ENCODE measurements around the gene RUNX3. TPM values are rescaled to one million over a fixed set of nuclear protein-coding genes. Genes with fewer than 3 reads are reported as not detected.

The RUNX3 gene
- total and polyA plus RNA-seq, 2 donors (not counting 1 experiment from before 2014, with no cell fraction given): 86.0 to 127 TPM

GRCh38 chr1:24940231-24940630 is 10.2 kb upstream of the RUNX3 start:
- H3K4me3 ChIP-seq (ENCODE audit: control extremely low read depth in 1 of 5, extremely low read depth in 1 of 5, insufficient read depth in 1 of 5, low read depth in 2 of 5, low read length in 4 of 5): no peak overlapping the region
- Mint-ChIP-seq H3K27ac (no peak overlapping the region), H3K4me1 (peaks cover 13% of the 10 kb centered on the region), H3K27me3 (no peaks in the 10 kb centered on the region), H3K4me3 (no peak overlapping the region), H3K9me3 (ENCODE audit: insufficient read depth) (no peaks in the 10 kb centered on the region)
- no peak overlapping the region for H3K27ac ChIP-seq (ENCODE audit: low read length in 2 of 2)
- ATAC-seq (ENCODE audit: low read depth) (no peak), DNase-seq (no peak)
- H3K4me2 ChIP-seq (replicated peaks; ENCODE audit: low read depth, low read length, poor library complexity, severe bottlenecking): no peak overlapping the region
- no peaks in the 10 kb centered on the region for H4K20me1 ChIP-seq (ENCODE audit: control insufficient read depth, insufficient read depth, low read length, poor library complexity, severe bottlenecking)
- no peaks in the 10 kb centered on the region for H3K9me3 ChIP-seq (ENCODE audit: control extremely low read depth in 1 of 3, control insufficient read depth in 2 of 3, insufficient read depth in 1 of 3, low read length in 2 of 3)
- no peaks in the 10 kb centered on the region for H3K79me2 ChIP-seq (ENCODE audit: control insufficient read depth, insufficient read depth, low read length)
- ChIA-PET POLR2A (interaction anchor here (0.8 to 1.3 kb wide), 2 partner anchors 10 to 92 kb away, joined by 3 read pairs; partner anchors contain the start of gene RUNX3), CTCF (interaction anchor here (0.6 to 2.7 kb wide), 5 partner anchors 10 to 97 kb away, joined by 3 to 9 read pairs (median 5); partner anchors contain the start of gene RUNX3)
- H3K4me1 ChIP-seq (ENCODE audit: control insufficient read depth in 2 of 2, insufficient read depth in 2 of 2, low read length in 2 of 2): peaks cover 1 to 16% of the 10 kb centered on the region in 2 donors
- H3K36me3 ChIP-seq (replicated peaks in 1 of 2; ENCODE audit: control extremely low read depth in 1 of 2, control insufficient read depth in 1 of 2, extremely low read depth in 1 of 2, insufficient read depth in 2 of 2, low read length in 1 of 2): peaks cover 0 to 2% of the 10 kb centered on the region in 2 experiments
- no peak overlapping the region for H3K9ac ChIP-seq (ENCODE audit: low read length)
- 99% methylated on average over 5 of the region's 7 CpGs for WGBS (ENCODE audit: insufficient coverage)
- intact Hi-C loops (cut with micrococcal nuclease): no loop called here
- H2AFZ ChIP-seq (ENCODE audit: insufficient read depth, low read depth, low read length, poor library complexity, severe bottlenecking): no peak overlapping the region
- no peak for TF ChIP-seq CTCF (IDR thresholded peaks at IDR 0.05)
- no peak for TF ChIP-seq EZH2 (IDR thresholded peaks at IDR 0.05; ENCODE audit: borderline replicate concordance, insufficient read depth, low read depth, low read length, poor library complexity, severe bottlenecking)
- H3K27me3 ChIP-seq (replicated peaks in 1 of 4; ENCODE audit: control extremely low read depth in 1 of 4, control insufficient read depth in 3 of 4, insufficient read depth in 4 of 4, low read length in 3 of 4): no peaks in the 10 kb centered on the region

GRCh38 chr1:24939675-24940193 is 9.7 kb upstream of the RUNX3 start:
- no peaks in the 10 kb centered on the region for H3K27me3 ChIP-seq (replicated peaks in 1 of 4; ENCODE audit: control extremely low read depth in 1 of 4, control insufficient read depth in 3 of 4, insufficient read depth in 4 of 4, low read length in 3 of 4)
- TF ChIP-seq EZH2 (IDR thresholded peaks at IDR 0.05; ENCODE audit: borderline replicate concordance, insufficient read depth, low read depth, low read length, poor library complexity, severe bottlenecking): no peak
- no peak for TF ChIP-seq CTCF (IDR thresholded peaks at IDR 0.05)
- no peak overlapping the region for H3K27ac Mint-ChIP-seq

More at GRCh38 chr1:24939675-24940193, 9.7 kb upstream of the RUNX3 start:
- no peaks in the 10 kb centered on the region for H4K20me1 ChIP-seq (ENCODE audit: control insufficient read depth, insufficient read depth, low read length, poor library complexity, severe bottlenecking)
- no peak overlapping the region for H3K4me3 ChIP-seq (ENCODE audit: control extremely low read depth in 1 of 5, extremely low read depth in 1 of 5, insufficient read depth in 1 of 5, low read depth in 2 of 5, low read length in 4 of 5)
- H3K4me3 Mint-ChIP-seq: no peak overlapping the region
- H3K9ac ChIP-seq (ENCODE audit: low read length): no peak overlapping the region
- H3K79me2 ChIP-seq (ENCODE audit: control insufficient read depth, insufficient read depth, low read length): no peaks in the 10 kb centered on the region
- CTCF ChIA-PET: interaction anchor here (0.6 to 2.7 kb wide), 5 partner anchors 9 to 98 kb away, joined by 3 to 9 read pairs (median 5); partner anchors contain the start of gene RUNX3
- no peaks in the 10 kb centered on the region for H3K9me3 ChIP-seq (ENCODE audit: control extremely low read depth in 1 of 3, control insufficient read depth in 2 of 3, insufficient read depth in 1 of 3, low read length in 2 of 3)
- ATAC-seq (ENCODE audit: low read depth): no peak
- H3K36me3 ChIP-seq (replicated peaks in 1 of 2; ENCODE audit: control extremely low read depth in 1 of 2, control insufficient read depth in 1 of 2, extremely low read depth in 1 of 2, insufficient read depth in 2 of 2, low read length in 1 of 2): peaks cover 0 to 2% of the 10 kb centered on the region in 2 experiments
- H3K4me1 Mint-ChIP-seq: peaks cover 17% of the 10 kb centered on the region
- no peak overlapping the region for H3K4me2 ChIP-seq (replicated peaks; ENCODE audit: low read depth, low read length, poor library complexity, severe bottlenecking)
- H3K27me3 Mint-ChIP-seq: no peaks in the 10 kb centered on the region
- no peaks in the 10 kb centered on the region for H3K9me3 Mint-ChIP-seq (ENCODE audit: insufficient read depth)
- POLR2A ChIA-PET: interaction anchor here (0.8 to 1.3 kb wide), 2 partner anchors 9 to 92 kb away, joined by 3 read pairs; partner anchors contain the start of gene RUNX3
- H3K27ac ChIP-seq (ENCODE audit: low read length in 2 of 2): no peak overlapping the region
- no peak for DNase-seq
- WGBS (ENCODE audit: insufficient coverage): 90% methylated on average over 2 of the region's 4 CpGs
- peaks cover 6 to 21% of the 10 kb centered on the region in 2 donors for H3K4me1 ChIP-seq (ENCODE audit: control insufficient read depth in 2 of 2, insufficient read depth in 2 of 2, low read length in 2 of 2)
- intact Hi-C loops (cut with micrococcal nuclease): no loop called here
- H2AFZ ChIP-seq (ENCODE audit: insufficient read depth, low read depth, low read length, poor library complexity, severe bottlenecking): no peak overlapping the region
